ENCODE measurements around the gene KIF9. TPM values are rescaled to one million over a fixed set of nuclear protein-coding genes. Genes with fewer than 3 reads are reported as not detected.

KIF9 gene
- total RNA-seq, 1 experiment from 2014 or later = 5.8 TPM

- ATAC-seq (no peak), DNase-seq (ENCODE audit: low spot score) (no peak)
- Mint-ChIP-seq H3K27ac (no peak overlapping the region; the same call in 1 of the 2 replicates), H3K4me1 (peaks cover 4% of the 10 kb centered on the region), H3K27me3 (ENCODE audit: low read depth) (no peaks in the 10 kb centered on the region; the same call in 1 of the 2 replicates), H3K4me3 (no peak overlapping the region), H3K36me3 (no peaks in the 10 kb centered on the region), H3K9me3 (no peaks in the 10 kb centered on the region)
- ChIA-PET CTCF (interaction anchor here (0.6 kb wide), 1 partner anchor 144 kb away, joined by 4 read pairs; no protein-coding TSS in a partner anchor), POLR2A (no interaction called here)
- TF ChIP-seq ZBTB21 (CRISPR knock-in tag; IDR thresholded peaks at IDR 0.05; ENCODE audit: borderline replicate concordance) (no peak), FOXK1 (CRISPR knock-in tag; IDR thresholded peaks at IDR 0.05) (no peak), ZNF317 (CRISPR knock-in tag; IDR thresholded peaks at IDR 0.05; ENCODE audit: borderline replicate concordance, low read depth) (no peak), OVOL2 (CRISPR knock-in tag; IDR thresholded peaks at IDR 0.05; ENCODE audit: borderline replicate concordance) (no peak), AR (CRISPR knock-in tag; IDR thresholded peaks at IDR 0.05) (no peak), SP1 (CRISPR knock-in tag; conservative IDR thresholded peaks at IDR 0.05) (no peak), FOXP4 (CRISPR knock-in tag; IDR thresholded peaks at IDR 0.05) (no peak), ELF4 (CRISPR knock-in tag; IDR thresholded peaks at IDR 0.05; ENCODE audit: low read depth) (no peak), TEAD4 (CRISPR knock-in tag; IDR thresholded peaks at IDR 0.05) (no peak), RELA (CRISPR knock-in tag; IDR thresholded peaks at IDR 0.05; ENCODE audit: borderline replicate concordance) (no peak), CDX4 (CRISPR knock-in tag; IDR thresholded peaks at IDR 0.05; ENCODE audit: borderline replicate concordance) (no peak), GABPB1 (CRISPR knock-in tag; IDR thresholded peaks at IDR 0.05) (no peak), KAT7 (CRISPR knock-in tag; IDR thresholded peaks at IDR 0.05; ENCODE audit: borderline replicate concordance) (no peak), TEAD1 (CRISPR knock-in tag; IDR thresholded peaks at IDR 0.05) (no peak)
Measured at GRCh38 chr3:47227678-47228077, 54.9 kb downstream of the KIF9 start.

- H3K27ac Mint-ChIP-seq = no peak overlapping the region
- ChIA-PET CTCF (interaction anchor here (0.6 kb wide), 1 partner anchor 196 kb away, joined by 3 read pairs; no protein-coding TSS in a partner anchor), POLR2A (interaction anchor here (0.7 kb wide), 1 partner anchor 62 kb away, joined by 3 read pairs; the partner anchor contains the start of gene SETD2)
- ATAC-seq = no peak
- H3K27me3 Mint-ChIP-seq (ENCODE audit: low read depth) = no peaks in the 10 kb centered on the region; the same call in 1 of the 2 replicates
- H3K4me1 Mint-ChIP-seq = peaks cover 8% of the 10 kb centered on the region
- no peaks in the 10 kb centered on the region for H3K36me3 Mint-ChIP-seq
- no peak for DNase-seq (ENCODE audit: low spot score)
- H3K4me3 Mint-ChIP-seq = no peak overlapping the region
- no peaks in the 10 kb centered on the region for H3K9me3 Mint-ChIP-seq
- TF ChIP-seq ERG (CRISPR knock-in tag; IDR thresholded peaks at IDR 0.05) (no peak), USF2 (CRISPR knock-in tag; IDR thresholded peaks at IDR 0.05) (no peak), ZMAT4 (CRISPR knock-in tag; IDR thresholded peaks at IDR 0.05) (no peak), CBFB (CRISPR knock-in tag; IDR thresholded peaks at IDR 0.05; ENCODE audit: low read depth) (no peak), GRHL2 (CRISPR knock-in tag; IDR thresholded peaks at IDR 0.05; ENCODE audit: insufficient replicate concordance, severe bottlenecking) (no peak), ZNF121 (CRISPR knock-in tag; IDR thresholded peaks at IDR 0.05) (no peak), CREB1 (CRISPR knock-in tag; IDR thresholded peaks at IDR 0.05) (no peak), ZNF281 (CRISPR knock-in tag; IDR thresholded peaks at IDR 0.05) (no peak), E2F5 (CRISPR knock-in tag; IDR thresholded peaks at IDR 0.05) (no peak), ATF1 (CRISPR knock-in tag; IDR thresholded peaks at IDR 0.05) (no peak)
Measured at GRCh38 chr3:47225310-47225906, 57.2 kb downstream of the KIF9 start.
